LNCaP clone FGC (cell line): ENCODE data around the gene CSTPP1.

Source experiments
- DNase-seq: peaks from one replicate; pipeline ENCODE4 v3.0.0-alpha.2; 2011; ENCODE audit warnings: low read depth
- H3K4me3 ChIP-seq: 2 replicates; pipeline ENCODE4 v1.5.1; 2011; ENCODE audit warnings: mild to moderate bottlenecking, low read depth, low read length, control low read depth
- TF ChIP-seq, protein P1 (sequence below): IDR thresholded peaks from 2 replicates; pipeline ENCODE4 v1.5.1; 2012; ENCODE audit warnings: mild to moderate bottlenecking; ENCODE audit not compliant: control insufficient read depth, insufficient read depth; ENCODE audit errors: extremely low read depth

Gene CSTPP1

DNA sequence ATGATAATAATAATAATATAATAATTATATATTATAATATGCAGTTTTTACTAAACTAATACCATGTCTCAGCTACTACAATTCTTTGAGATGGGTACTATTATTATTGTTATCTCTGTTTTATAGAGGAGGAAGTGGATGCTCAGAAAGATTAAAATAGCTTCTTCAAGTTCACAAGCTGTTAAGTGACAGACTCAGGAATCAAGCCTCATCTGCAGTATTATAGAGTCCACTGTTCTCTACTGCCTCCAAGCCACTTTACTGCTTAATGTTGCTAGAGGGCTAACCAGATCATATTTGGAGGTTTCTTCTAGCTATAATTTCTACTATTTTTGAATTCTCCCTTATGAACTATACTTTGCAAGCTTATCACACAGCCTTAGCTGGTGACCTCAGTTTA, 62.7 kb downstream of the CSTPP1 start:
- TF ChIP-seq, protein P1, sequence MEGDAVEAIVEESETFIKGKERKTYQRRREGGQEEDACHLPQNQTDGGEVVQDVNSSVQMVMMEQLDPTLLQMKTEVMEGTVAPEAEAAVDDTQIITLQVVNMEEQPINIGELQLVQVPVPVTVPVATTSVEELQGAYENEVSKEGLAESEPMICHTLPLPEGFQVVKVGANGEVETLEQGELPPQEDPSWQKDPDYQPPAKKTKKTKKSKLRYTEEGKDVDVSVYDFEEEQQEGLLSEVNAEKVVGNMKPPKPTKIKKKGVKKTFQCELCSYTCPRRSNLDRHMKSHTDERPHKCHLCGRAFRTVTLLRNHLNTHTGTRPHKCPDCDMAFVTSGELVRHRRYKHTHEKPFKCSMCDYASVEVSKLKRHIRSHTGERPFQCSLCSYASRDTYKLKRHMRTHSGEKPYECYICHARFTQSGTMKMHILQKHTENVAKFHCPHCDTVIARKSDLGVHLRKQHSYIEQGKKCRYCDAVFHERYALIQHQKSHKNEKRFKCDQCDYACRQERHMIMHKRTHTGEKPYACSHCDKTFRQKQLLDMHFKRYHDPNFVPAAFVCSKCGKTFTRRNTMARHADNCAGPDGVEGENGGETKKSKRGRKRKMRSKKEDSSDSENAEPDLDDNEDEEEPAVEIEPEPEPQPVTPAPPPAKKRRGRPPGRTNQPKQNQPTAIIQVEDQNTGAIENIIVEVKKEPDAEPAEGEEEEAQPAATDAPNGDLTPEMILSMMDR: no peak
- H3K4me3 ChIP-seq: no peak overlapping the region
- DNase-seq: no peak

DNA sequence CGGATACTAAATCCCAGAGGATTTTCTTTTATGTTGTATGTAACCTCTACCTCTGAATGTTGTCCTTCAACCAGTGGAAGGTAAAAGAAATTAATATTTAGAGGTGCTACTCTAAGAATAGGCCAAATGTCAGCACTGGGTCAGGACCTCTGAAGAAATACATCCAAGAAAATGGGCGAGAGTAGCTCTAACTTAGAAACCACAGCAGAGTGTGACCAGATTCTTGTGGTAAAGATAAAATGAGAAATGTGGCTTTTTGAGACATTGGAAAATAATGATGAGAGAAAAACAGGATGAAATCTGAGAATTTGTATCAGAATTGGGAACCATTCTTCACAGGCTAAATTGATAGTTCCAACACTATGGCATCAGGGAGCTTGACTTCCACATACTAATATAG, 63.5 kb downstream of the CSTPP1 start:
- TF ChIP-seq, protein P1: no peak
- DNase-seq: no peak
- H3K4me3 ChIP-seq: no peak overlapping the region

DNA sequence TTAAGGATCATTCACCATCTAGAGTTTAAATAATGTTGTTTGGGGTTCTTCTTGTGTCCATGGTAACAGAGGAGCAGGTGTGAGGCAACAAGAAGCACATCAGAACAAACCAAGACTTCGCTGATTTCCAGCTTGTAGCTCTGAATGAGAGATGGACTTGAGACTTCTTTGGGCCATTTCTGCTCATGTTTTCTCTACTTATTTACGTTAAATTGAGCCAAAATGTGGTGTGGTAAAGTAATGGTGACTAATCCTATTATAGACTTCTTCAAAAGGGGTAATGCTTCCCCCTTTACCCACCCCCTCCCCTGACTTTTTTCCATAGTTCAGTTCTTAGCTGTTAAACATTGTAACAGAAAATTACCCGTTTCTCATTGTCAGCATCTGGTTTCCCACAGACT, 65.2 kb downstream of the CSTPP1 start:
- DNase-seq: no peak
- TF ChIP-seq, protein P1: no peak
- H3K4me3 ChIP-seq: no peak overlapping the region

DNA sequence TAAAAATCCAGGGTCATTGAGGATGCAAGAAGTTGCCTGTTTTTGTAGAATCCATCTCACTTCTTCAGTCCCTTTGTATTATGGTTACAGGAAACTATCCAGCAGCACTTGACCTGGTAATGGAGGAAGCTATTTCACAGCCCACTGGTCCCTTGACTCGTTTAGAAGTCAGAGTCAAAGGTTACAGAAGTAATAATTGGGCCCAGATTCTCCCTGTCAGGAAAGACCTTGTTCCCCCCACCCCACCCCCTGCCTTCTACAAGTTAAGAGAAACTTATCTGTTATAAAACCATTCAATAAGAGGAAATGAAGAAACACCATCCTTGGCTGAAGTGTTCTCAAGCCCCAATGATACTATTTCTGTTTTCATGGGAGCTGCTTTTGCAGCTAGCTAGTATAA, 65.8 kb downstream of the CSTPP1 start:
- DNase-seq: no peak
- TF ChIP-seq, protein P1: no peak
- H3K4me3 ChIP-seq: no peak overlapping the region

DNA sequence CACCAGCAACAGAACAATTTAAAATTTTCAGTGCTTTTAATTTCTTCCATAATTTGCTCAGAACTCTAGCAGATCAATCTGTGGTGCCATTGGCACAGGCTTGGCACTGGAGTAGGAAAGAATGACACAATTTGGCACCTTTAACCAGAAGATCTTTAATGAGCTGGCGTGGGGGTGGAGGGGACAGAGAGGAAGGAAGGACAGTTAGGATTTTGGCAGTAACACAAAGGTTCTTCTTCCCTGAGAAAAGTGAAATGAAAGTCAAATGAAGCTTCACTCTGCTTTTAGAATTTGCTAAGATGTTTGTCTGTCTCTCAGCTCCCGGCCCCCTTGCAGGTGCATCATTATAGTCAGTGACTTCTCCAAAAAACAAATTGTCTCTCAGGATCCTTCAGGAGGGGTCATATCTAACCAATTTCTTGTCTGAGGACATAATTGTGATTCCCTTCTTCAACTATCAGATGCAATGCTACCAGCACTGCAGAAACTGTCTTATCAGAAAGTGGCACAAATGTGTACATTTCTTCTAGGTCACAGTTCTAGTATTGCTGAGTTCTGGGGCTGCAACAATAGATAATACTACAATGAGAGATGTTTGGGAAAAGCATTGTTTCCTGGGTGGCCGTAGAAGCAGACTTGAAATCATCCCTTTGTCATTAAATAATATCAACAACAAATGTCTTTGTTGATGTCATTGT, 66.8 kb downstream of the CSTPP1 start:
- TF ChIP-seq, protein P1: no peak
- peak; percentile 11 for DNase-seq
- H3K4me3 ChIP-seq: no peak overlapping the region

DNA sequence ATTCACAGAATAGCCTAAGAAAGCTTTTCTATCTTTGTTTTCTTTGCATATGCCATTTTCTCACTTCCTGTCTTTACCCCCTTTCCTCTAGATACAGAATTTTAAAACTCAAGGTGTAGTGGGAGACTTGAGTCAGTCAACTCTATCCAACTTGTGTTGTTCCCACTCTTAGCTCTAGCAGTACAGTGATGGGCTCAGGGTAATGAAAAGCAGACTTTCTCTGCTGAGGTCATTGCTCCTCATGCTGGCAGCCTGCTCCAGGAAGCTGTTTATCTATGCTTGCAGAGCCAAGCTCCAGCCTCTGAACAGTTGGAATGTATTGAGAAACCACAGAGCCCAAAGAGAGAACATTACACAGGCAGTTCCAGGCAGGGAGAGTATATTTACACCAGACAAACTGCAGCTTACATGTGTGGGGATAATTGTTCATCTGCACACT, 68.1 kb downstream of the CSTPP1 start:
- no peak overlapping the region for H3K4me3 ChIP-seq
- TF ChIP-seq, protein P1: no peak
- peak; percentile 68 for DNase-seq

DNA sequence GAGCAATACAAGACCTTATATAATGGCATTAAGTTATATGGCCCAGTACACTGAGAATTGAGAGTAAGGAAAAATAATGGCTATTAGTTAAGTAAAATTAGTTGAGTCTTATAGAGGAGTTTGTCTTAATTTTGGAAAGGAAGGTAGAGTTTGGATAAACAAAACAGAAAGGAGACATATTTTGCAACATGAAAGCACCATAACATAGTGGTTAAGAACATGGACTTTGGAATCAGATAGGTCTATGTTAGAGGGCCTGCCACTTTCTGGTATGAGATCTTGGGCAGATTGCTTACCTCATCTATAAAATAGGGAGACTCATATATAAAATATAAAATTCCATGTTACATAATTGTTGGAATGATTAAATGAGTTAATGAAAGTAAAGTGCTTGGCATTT, 68.9 kb downstream of the CSTPP1 start:
- DNase-seq: no peak
- no peak overlapping the region for H3K4me3 ChIP-seq
- TF ChIP-seq, protein P1: no peak
